ENCODE measurements around the gene ISL2.

- no peak for TF ChIP-seq CTCF (optimal IDR thresholded peaks at IDR 0.05 in 1 of 3, IDR thresholded peaks at IDR 0.05 in 1 of 3, conservative IDR thresholded peaks at IDR 0.05 in 1 of 3; ENCODE audit: extremely low read depth in 1 of 3, insufficient read depth in 2 of 3, low read length in 3 of 3)
- TF ChIP-seq EZH2 (IDR thresholded peaks at IDR 0.05; ENCODE audit: low read length), result no peak
Observed at GRCh38 chr15:76376816-76377215, 40.2 kb downstream of the ISL2 start.

All from keratinocyte (primary cell).